MM.1S (cell line): ENCODE measurements around the gene ANGPT4.

ENCODE experiments used
- EZH2 ChIP-seq: fragments of 300-600 bp; sonication (generic); optimal IDR thresholded peaks from 2 replicates; pipeline ENCODE3; 2017; ENCODE audit warnings: low read depth, mild to moderate bottlenecking, antibody characterized with exemption, low read length, mixed read lengths
- EZH2phosphoT487 ChIP-seq: fragments of 300-600 bp; sonication (generic); IDR thresholded peaks from 2 replicates; pipeline ENCODE4 v1.6.1; 2018; ENCODE audit warnings: antibody characterized with exemption, low read length
- TF ChIP-seq, protein P1 (sequence below): fragments of 300-600 bp; sonication (generic); IDR thresholded peaks from 2 replicates; pipeline ENCODE4 v1.5.1; 2016; ENCODE audit warnings: antibody characterized with exemption, low read length, mixed read lengths

DNA sequence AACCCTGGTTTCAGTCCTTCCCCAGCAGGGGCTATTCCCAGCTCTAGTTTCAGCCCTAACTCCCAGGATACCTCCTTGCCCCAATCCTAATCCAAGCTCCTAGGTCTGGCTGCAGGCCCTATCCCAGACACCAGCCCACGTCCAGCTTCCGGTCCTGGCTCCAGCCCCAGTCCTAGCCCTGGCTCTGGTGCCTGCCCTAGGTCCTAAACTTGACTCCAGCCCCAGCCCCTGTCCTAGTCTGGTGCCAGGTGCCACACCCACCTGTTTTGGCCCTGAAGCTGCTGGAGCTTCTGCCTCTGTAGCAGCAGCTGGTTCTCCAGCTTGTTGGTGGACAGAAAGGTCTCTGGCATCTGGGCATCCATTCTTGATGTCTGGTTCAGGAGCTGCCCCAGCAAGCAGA is 28.1 kb downstream of the ANGPT4 start:
- TF ChIP-seq, protein P1, sequence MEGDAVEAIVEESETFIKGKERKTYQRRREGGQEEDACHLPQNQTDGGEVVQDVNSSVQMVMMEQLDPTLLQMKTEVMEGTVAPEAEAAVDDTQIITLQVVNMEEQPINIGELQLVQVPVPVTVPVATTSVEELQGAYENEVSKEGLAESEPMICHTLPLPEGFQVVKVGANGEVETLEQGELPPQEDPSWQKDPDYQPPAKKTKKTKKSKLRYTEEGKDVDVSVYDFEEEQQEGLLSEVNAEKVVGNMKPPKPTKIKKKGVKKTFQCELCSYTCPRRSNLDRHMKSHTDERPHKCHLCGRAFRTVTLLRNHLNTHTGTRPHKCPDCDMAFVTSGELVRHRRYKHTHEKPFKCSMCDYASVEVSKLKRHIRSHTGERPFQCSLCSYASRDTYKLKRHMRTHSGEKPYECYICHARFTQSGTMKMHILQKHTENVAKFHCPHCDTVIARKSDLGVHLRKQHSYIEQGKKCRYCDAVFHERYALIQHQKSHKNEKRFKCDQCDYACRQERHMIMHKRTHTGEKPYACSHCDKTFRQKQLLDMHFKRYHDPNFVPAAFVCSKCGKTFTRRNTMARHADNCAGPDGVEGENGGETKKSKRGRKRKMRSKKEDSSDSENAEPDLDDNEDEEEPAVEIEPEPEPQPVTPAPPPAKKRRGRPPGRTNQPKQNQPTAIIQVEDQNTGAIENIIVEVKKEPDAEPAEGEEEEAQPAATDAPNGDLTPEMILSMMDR = no peak
- TF ChIP-seq EZH2 = no peak
- no peak for TF ChIP-seq EZH2phosphoT487
